K562 (cell line): ENCODE measurements around the gene PAN2. TPM values are rescaled to one million over a fixed set of nuclear protein-coding genes. Genes with fewer than 3 reads are reported as not detected.

Experiments used
- ATAC-seq: fragments of 200-7000 bp; cut with Tn5 transposase; 3 replicates; pipeline ENCODE4 v1.9.1; 2020; ENCODE audit warnings: moderate library complexity
- BruUV-seq: library from RNA; stranded (reverse); fragments of 400-500 nt; replicated peaks from 2 replicates; lab custom pipeline; 2021; lab: Mats Ljungman, UMichigan
- CTCF ChIA-PET: fragments of 300-600 bp; formaldehyde crosslinking; extraction: SDS; loops from one replicate; lab custom pipeline; 2021; ENCODE audit warnings: low intra/inter-chr PET ratio; lab: Yijun Ruan, JAX
- POLR2A ChIA-PET: fragments of 300-600, 350-650 bp; sonication (Branson Sonifier 250); formaldehyde crosslinking; extraction: SDS; loops from one replicate; lab custom pipeline; 2021; ENCODE audit warnings: antibody characterized with exemption, inconsistent platforms; lab: Yijun Ruan, JAX
- DNase-seq, 4 experiments: peaks; one replicate each; pipeline versions ENCODE4 v3.0.0 to v3.0.0-alpha.2; 2011 to 2018; ENCODE audit warnings: low spot score in 3 of 4, mixed read lengths in 3 of 4; ENCODE audit errors: extremely low read depth in 1 of 4
- FAIRE-seq: peaks from 2 replicates; lab custom pipeline; 2011; peaks lifted over from hg19 to GRCh38; lab: Jason Lieb, UNC
- H2AFZ ChIP-seq: 2 replicates; pipeline ENCODE4 v1.6.0; 2011; ENCODE audit warnings: low read depth, low read length, control low read depth, inconsistent platforms
- H3K27ac ChIP-seq: fragments of 200-600 bp; 3 replicates; pipeline ENCODE4 v1.8.0; 2011; ENCODE audit warnings: low read depth, mild to moderate bottlenecking, control low read depth, inconsistent platforms, low read length, moderate library complexity, mixed read lengths; ENCODE audit errors: extremely low read depth
- H3K27me3 ChIP-seq, 2 experiments: fragments of 300-600 bp in 1 of 2; 2 replicates in 1 of 2; 3 replicates in 1 of 2; pipeline versions ENCODE4 v1.6.0 to v1.8.0; 2011; ENCODE audit warnings: inconsistent platforms in 2 of 2, low read length in 2 of 2, mild to moderate bottlenecking in 1 of 2, mixed read lengths in 1 of 2, moderate library complexity in 1 of 2; ENCODE audit not compliant: control insufficient read depth in 2 of 2, insufficient read depth in 2 of 2
- H3K36me3 ChIP-seq: fragments of 300-600 bp; 3 replicates; pipeline ENCODE4 v1.8.0; 2011; ENCODE audit warnings: mild to moderate bottlenecking, low read length, inconsistent platforms; ENCODE audit not compliant: control insufficient read depth, insufficient read depth
- H3K4me1 ChIP-seq, 2 experiments: fragments of 200-600 bp in 1 of 2; replicated peaks in 1 of 2; 2 replicates in 1 of 2; 3 replicates in 1 of 2; pipeline versions ENCODE4 v1.5.1 to v1.8.0; 2011; ENCODE audit warnings: inconsistent platforms in 2 of 2, low read length in 2 of 2, mild to moderate bottlenecking in 1 of 2, mixed read lengths in 1 of 2, moderate library complexity in 1 of 2; ENCODE audit not compliant: control insufficient read depth in 2 of 2, insufficient read depth in 2 of 2
- H3K4me2 ChIP-seq: 2 replicates; pipeline ENCODE4 v1.6.1; 2011; ENCODE audit warnings: low read length, control low read depth, inconsistent platforms, mixed read lengths; ENCODE audit not compliant: insufficient read depth
- H3K4me3 ChIP-seq: fragments of 200-600 bp; sonication (generic), shearing (Covaris generic); 2 replicates; pipeline ENCODE4 v1.5.1; 2016; ENCODE audit warnings: control low read depth, inconsistent platforms
- H3K79me2 ChIP-seq: fragments of 200-600 bp; 3 replicates; pipeline ENCODE4 v1.8.0; 2011; ENCODE audit warnings: low read length, inconsistent platforms; ENCODE audit not compliant: control insufficient read depth, insufficient read depth
- H3K9ac ChIP-seq, 2 experiments: 2 replicates each; pipeline versions ENCODE4 v1.6.0 to v1.6.1; 2011; ENCODE audit warnings: low read depth in 2 of 2, low read length in 2 of 2, control low read depth in 1 of 2, inconsistent platforms in 1 of 2, mild to moderate bottlenecking in 1 of 2, mixed read lengths in 1 of 2; ENCODE audit not compliant: insufficient read depth in 1 of 2
- H3K9me1 ChIP-seq: one replicate; pipeline ENCODE4 v1.6.0; 2011; ENCODE audit warnings: inconsistent platforms, mild to moderate bottlenecking, low read length, moderate library complexity; ENCODE audit not compliant: control insufficient read depth, insufficient read depth
- H3K9me3 ChIP-seq: replicated peaks from 2 replicates; pipeline ENCODE4 v1.5.1; 2011; ENCODE audit warnings: low read depth, low read length, inconsistent platforms; ENCODE audit not compliant: control insufficient read depth, insufficient read depth
- H4K20me1 ChIP-seq: replicated peaks from 2 replicates; pipeline ENCODE4 v1.6.1; 2011; ENCODE audit warnings: low read length, inconsistent platforms, mixed read lengths; ENCODE audit not compliant: control insufficient read depth, insufficient read depth
- CBX2 ChIP-seq: fragments of 200-600 bp; sonication (generic); IDR thresholded peaks from one replicate; pipeline ENCODE4 v1.6.1; 2012; ENCODE audit warnings: mild to moderate bottlenecking, low read length, inconsistent platforms; ENCODE audit not compliant: insufficient read depth, poor library complexity, severe bottlenecking
- CC2D1A ChIP-seq: fragments of 450-650 bp; IDR thresholded peaks from 2 replicates; pipeline ENCODE4 v1.6.1; 2017; ENCODE audit warnings: mild to moderate bottlenecking
- CREB5 ChIP-seq: fragments of 250-450 bp; sonication (Bioruptor Pico); IDR thresholded peaks from 2 replicates; pipeline ENCODE4 v1.5.0; 2020; ENCODE audit warnings: mild to moderate bottlenecking
- E2F6 ChIP-seq, 2 experiments: IDR thresholded peaks; 2 replicates each; pipeline ENCODE4 v1.6.1; 2011; ENCODE audit warnings: borderline replicate concordance in 1 of 2, control low read depth in 1 of 2, low read depth in 1 of 2, low read length in 1 of 2, mild to moderate bottlenecking in 1 of 2, mixed read lengths in 1 of 2, moderate library complexity in 1 of 2; ENCODE audit not compliant: insufficient read depth in 1 of 2, insufficient read length in 1 of 2, poor library complexity in 1 of 2, severe bottlenecking in 1 of 2; ENCODE audit errors: extremely low read depth in 1 of 2
- NELFE ChIP-seq: IDR thresholded peaks from 2 replicates; pipeline ENCODE4 v1.6.1; 2011; ENCODE audit warnings: mild to moderate bottlenecking; ENCODE audit not compliant: insufficient read depth, insufficient read length
- NR2C1 ChIP-seq, 2 experiments: fragments of 450-650 bp; IDR thresholded peaks; 2 replicates each; pipeline ENCODE4 v1.6.1; 2017; ENCODE audit warnings: mild to moderate bottlenecking in 2 of 2, antibody characterized with exemption in 1 of 2, inconsistent platforms in 1 of 2, missing compliant biosample characterization in 1 of 2, missing genetic modification characterization in 1 of 2
- RAD51 ChIP-seq: fragments of 450-650 bp; IDR thresholded peaks from 2 replicates; pipeline ENCODE4 v1.7.1; 2016; ENCODE audit warnings: low read depth, mild to moderate bottlenecking, borderline replicate concordance
- SRSF1 ChIP-seq: fragments of 200-400 bp; formaldehyde crosslinking; IDR thresholded peaks from 2 replicates; pipeline ENCODE4 v1.6.1; 2017; ENCODE audit warnings: mild to moderate bottlenecking, low read depth, low read length, moderate library complexity
- SRSF3 ChIP-seq: fragments of 200-400 bp; formaldehyde crosslinking; IDR thresholded peaks from 2 replicates; pipeline ENCODE4 v1.6.1; 2016; ENCODE audit warnings: mild to moderate bottlenecking, low read length, moderate library complexity; ENCODE audit not compliant: insufficient read depth
- USF2 ChIP-seq: sonication (generic); formaldehyde crosslinking; IDR thresholded peaks from 2 replicates; pipeline ENCODE4 v1.5.0; 2020; ENCODE audit warnings: missing genetic modification reagents
- ZNF124 ChIP-seq: sonication (generic); formaldehyde crosslinking; IDR thresholded peaks from 2 replicates; pipeline ENCODE4 v1.8.1; 2022; ENCODE audit warnings: missing genetic modification reagents
- ZNF134 ChIP-seq: fragments of 250-450 bp; sonication (Bioruptor Pico); conservative IDR thresholded peaks from 2 replicates; pipeline ENCODE4 v1.4.0; 2020
- ZNF232 ChIP-seq: sonication (generic); formaldehyde crosslinking; IDR thresholded peaks from 2 replicates; pipeline ENCODE4 v1.8.0; 2022; ENCODE audit warnings: mild to moderate bottlenecking, missing genetic modification reagents
- ZNF785 ChIP-seq: fragments of 250-450 bp; sonication (Bioruptor Pico); IDR thresholded peaks from 2 replicates; pipeline ENCODE4 v1.4.0; 2020; ENCODE audit warnings: mild to moderate bottlenecking
- WGBS: fragments of 100-300 bp; shearing (Covaris generic); methylation state at CpG from one replicate; pipeline ENCODE4 v1.1.6; 2016; ENCODE audit warnings: low coverage, mixed read lengths; ENCODE audit not compliant: insufficient coverage; ENCODE audit errors: missing lambda C conversion rate; 5-methylcytosine and 5-hydroxymethylcytosine counted together
- in situ Hi-C: fragments of 300-500 bp; cut with MboI; formaldehyde crosslinking; loops from 4 replicates; pipeline ENCODE4 v1.15.0; 2018; ENCODE audit warnings: inconsistent platforms, mixed read lengths
- intact Hi-C: fragments of 100-400 bp; cut with micrococcal nuclease; formaldehyde crosslinking; loops from 2 replicates; pipeline ENCODE4 v1.14.2; 2022
- polyA plus RNA-seq, 8 experiments: library from polyadenylated mRNA; depleted of rRNA in 4 of 8; stranded (reverse) in 5 of 8; unstranded in 3 of 8; fragments of >200 nt; fragmentation: Nextera tagmentation in 2 of 8; fragmentation: Illumina TruSeq in 1 of 8; extraction: Ambion mirVana in 2 of 8; extraction: Trizol in 1 of 8; gene quantifications; 2 replicates each; pipeline versions ENCODE4 v1.2.1 to v1.2.3, GENCODE V29; 2011 to 2014; ENCODE audit warnings: inconsistent platforms in 1 of 8, missing spikeins in 1 of 8
- total RNA-seq, 7 experiments: library from RNA; depleted of rRNA in 6 of 7; stranded (reverse); fragments of >200 nt in 6 of 7; fragmentation: Illumina TruSeq in 2 of 7; extraction: Trizol in 2 of 7; gene quantifications; 2 replicates each; pipeline versions ENCODE4 v1.2.1 to v1.2.3, GENCODE V29; 2011 to 2021; ENCODE audit warnings: low replicate concordance in 1 of 7
- TF ChIP-seq, protein P1 (sequence below): fragments of 450-650 bp; formaldehyde crosslinking; IDR thresholded peaks from 2 replicates; pipeline ENCODE4 v1.4.0; 2022; ENCODE audit warnings: missing genetic modification characterization
- TF ChIP-seq, protein P2 (sequence below), 2 experiments: fragments of 450-650 bp in 1 of 2; sonication (generic) in 1 of 2; formaldehyde crosslinking in 1 of 2; IDR thresholded peaks in 1 of 2; conservative IDR thresholded peaks in 1 of 2; 2 replicates each; pipeline versions ENCODE4 v1.6.1 to v1.8.1; 2016 to 2023; ENCODE audit warnings: mild to moderate bottlenecking in 2 of 2, moderate library complexity in 2 of 2, inconsistent platforms in 1 of 2, missing genetic modification reagents in 1 of 2

Gene PAN2
- total and polyA plus RNA-seq, 9 of the 15 experiments (the other 6 are each of a cell fraction or from before 2014, with no cell fraction given): 15.0 to 66.1 (median 25.9) TPM

GRCh38 chr12:56351325-56351724 lies 17.5 kb upstream of the PAN2 start:
- Histone ChIP-seq H3K4me2 (no peak overlapping the region), H3K9me3 (no peaks in the 10 kb centered on the region), H3K36me3 (peaks cover 83% of the 10 kb centered on the region; the same call in 2 of the 3 replicates), H4K20me1 (no peaks in the 10 kb centered on the region), H3K4me1 (no peaks in the 10 kb centered on the region; a peak in 1 of 5 replicates), H3K27me3 (no peaks in the 10 kb centered on the region), H3K79me2 (no peaks in the 10 kb centered on the region), H3K9ac (peak overlapping the region in 1 of 2 experiments; percentile 55; a peak in 1 of 4 replicates), H3K9me1 (no peaks in the 10 kb centered on the region), H3K4me3 (no peak overlapping the region), H2AFZ (no peak overlapping the region), H3K27ac (no peak overlapping the region)
- BruUV-seq: no TSS peak
- in situ Hi-C loops: no loop called here
- intact Hi-C loops: no loop called here
- WGBS: 47% methylated on average over 2 of the region's 2 CpGs
- FAIRE-seq (no peak), DNase-seq (no peak), ATAC-seq (no peak)
- ChIA-PET POLR2A (interaction anchor here (0.6 to 19.4 kb wide), 9 partner anchors 3 to 121 kb away, joined by 3 to 274 read pairs (median 3); partner anchors contain the start of genes APOF, IL23A, PAN2 and STAT2), CTCF (no interaction called here)
- TF ChIP-seq RAD51 (no peak), CC2D1A (no peak), NR2C1 (IDR thresholded peaks at IDR 0.05) (no peak), NR2C1 (tag; IDR thresholded peaks at IDR 0.05) (no peak), ZNF134 (CRISPR knock-in tag) (no peak), ZNF232 (CRISPR knock-in tag) (no peak), CREB5 (CRISPR knock-in tag) (no peak), USF2 (CRISPR knock-in tag) (no peak), CBX2 (no peak), E2F6 (IDR thresholded peaks at IDR 0.05; ENCODE audit: borderline replicate concordance in 1 of 2, extremely low read depth in 1 of 2, insufficient read depth in 1 of 2, insufficient read length in 1 of 2, low read depth in 1 of 2, low read length in 1 of 2, poor library complexity in 1 of 2, severe bottlenecking in 1 of 2) (no peak), SRSF3 (no peak), ZNF124 (CRISPR knock-in tag) (no peak), NELFE (no peak), ZNF785 (CRISPR knock-in tag) (no peak), SRSF1 (no peak)
- TF ChIP-seq, protein P1, sequence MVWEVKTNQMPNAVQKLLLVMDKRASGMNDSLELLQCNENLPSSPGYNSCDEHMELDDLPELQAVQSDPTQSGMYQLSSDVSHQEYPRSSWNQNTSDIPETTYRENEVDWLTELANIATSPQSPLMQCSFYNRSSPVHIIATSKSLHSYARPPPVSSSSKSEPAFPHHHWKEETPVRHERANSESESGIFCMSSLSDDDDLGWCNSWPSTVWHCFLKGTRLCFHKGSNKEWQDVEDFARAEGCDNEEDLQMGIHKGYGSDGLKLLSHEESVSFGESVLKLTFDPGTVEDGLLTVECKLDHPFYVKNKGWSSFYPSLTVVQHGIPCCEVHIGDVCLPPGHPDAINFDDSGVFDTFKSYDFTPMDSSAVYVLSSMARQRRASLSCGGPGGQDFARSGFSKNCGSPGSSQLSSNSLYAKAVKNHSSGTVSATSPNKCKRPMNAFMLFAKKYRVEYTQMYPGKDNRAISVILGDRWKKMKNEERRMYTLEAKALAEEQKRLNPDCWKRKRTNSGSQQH (CRISPR knock-in tag): no peak
- TF ChIP-seq, protein P2, sequence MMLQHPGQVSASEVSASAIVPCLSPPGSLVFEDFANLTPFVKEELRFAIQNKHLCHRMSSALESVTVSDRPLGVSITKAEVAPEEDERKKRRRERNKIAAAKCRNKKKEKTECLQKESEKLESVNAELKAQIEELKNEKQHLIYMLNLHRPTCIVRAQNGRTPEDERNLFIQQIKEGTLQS (IDR thresholded peaks at IDR 0.05): no peak
- TF ChIP-seq, protein P2 (CRISPR knock-in tag; conservative IDR thresholded peaks at IDR 0.05): no peak
